A673 (cell line): Measurements from ENCODE around the gene ART1. TPM values are rescaled to one million over a fixed set of nuclear protein-coding genes. Genes with fewer than 3 reads are reported as not detected.
"Not testable (repeated sequence)": the region's sequence is repeated elsewhere in the genome, so short reads cannot be mapped to it uniquely, and the experiment has no call there.

ENCODE experiments used
- BruUV-seq: library from RNA; stranded (reverse); fragments of 400-500 nt; replicated peaks from 2 replicates; lab custom pipeline; 2021; lab: Mats Ljungman, UMichigan
- CTCF ChIA-PET: fragments of 300-600 bp; sonication (Branson Sonifier 250); formaldehyde crosslinking; loops from one replicate; lab custom pipeline; 2022; ENCODE audit warnings: antibody characterized with exemption; lab: Charles Lee
- POLR2A ChIA-PET: fragments of 300-600 bp; sonication (Branson Sonifier 250); formaldehyde crosslinking; loops from one replicate; lab custom pipeline; 2022; ENCODE audit warnings: antibody characterized with exemption; ENCODE audit not compliant: low non-redundant PET; lab: Charles Lee
- DNase-seq: peaks from one replicate; pipeline ENCODE4 v3.0.0-alpha.2; 2015; ENCODE audit warnings: low spot score
- H3K27ac ChIP-seq: fragments of 200-600 bp; sonication (generic); 2 replicates; pipeline ENCODE4 v1.5.1; 2016; ENCODE audit warnings: mixed run types, low read depth, mild to moderate bottlenecking, mixed read lengths, antibody characterized with exemption, low read length; ENCODE audit not compliant: poor library complexity, severe bottlenecking
- H3K27me3 ChIP-seq: fragments of 200-600 bp; sonication (generic); replicated peaks from 2 replicates; pipeline ENCODE4 v1.6.1; 2017; ENCODE audit warnings: mixed run types, low read depth, mild to moderate bottlenecking, mixed read lengths, antibody characterized with exemption, low read length; ENCODE audit not compliant: insufficient read depth, poor library complexity
- H3K36me3 ChIP-seq: fragments of 200-600 bp; sonication (generic); 2 replicates; pipeline ENCODE4 v1.6.1; 2016; ENCODE audit warnings: mixed run types, mild to moderate bottlenecking, mixed read lengths, antibody characterized with exemption, low read length; ENCODE audit not compliant: insufficient read depth, poor library complexity, severe bottlenecking
- H3K4me1 ChIP-seq: fragments of 200-600 bp; sonication (generic); 2 replicates; pipeline ENCODE4 v1.6.1; 2017; ENCODE audit warnings: mixed run types, mild to moderate bottlenecking, mixed read lengths, antibody characterized with exemption, low read length; ENCODE audit not compliant: insufficient read depth, poor library complexity, severe bottlenecking
- H3K4me3 ChIP-seq: fragments of 200-600 bp; sonication (generic); 2 replicates; pipeline ENCODE4 v1.5.1; 2016; ENCODE audit warnings: low read depth, mixed run types, mild to moderate bottlenecking, mixed read lengths, low read length; ENCODE audit not compliant: poor library complexity, severe bottlenecking
- H3K9me3 ChIP-seq: fragments of 200-600 bp; sonication (generic); 2 replicates; pipeline ENCODE4 v1.6.1; 2016; ENCODE audit warnings: mixed run types, low read depth, mild to moderate bottlenecking, mixed read lengths, antibody characterized with exemption, low read length; ENCODE audit not compliant: poor library complexity, severe bottlenecking
- EZH2 ChIP-seq: fragments of 200-600 bp; sonication (generic); IDR thresholded peaks from 2 replicates; pipeline ENCODE4 v1.6.1; 2017; ENCODE audit warnings: borderline replicate concordance, low read depth, mild to moderate bottlenecking, mixed read lengths, antibody characterized with exemption, low read length; ENCODE audit not compliant: poor library complexity, severe bottlenecking
- intact Hi-C: fragments of 100-400 bp; cut with micrococcal nuclease; formaldehyde crosslinking; loops from one replicate; pipeline ENCODE4 v1.10.0; 2022; ENCODE audit not compliant: unreplicated experiment
- total RNA-seq: library from RNA; stranded (reverse); gene quantifications from 2 replicates; pipeline ENCODE4 v1.2.3, GENCODE V29; 2021
- TF ChIP-seq, protein P1 (sequence below): fragments of 300-800, 200-600 bp; sonication (generic); conservative IDR thresholded peaks from 2 replicates; pipeline ENCODE4 v1.5.1; 2017; ENCODE audit warnings: low read depth, mild to moderate bottlenecking, antibody characterized with exemption, low read length, moderate library complexity, mixed read lengths

The ART1 gene
- total RNA-seq, 1 experiment from 2014 or later: not detected

DNA sequence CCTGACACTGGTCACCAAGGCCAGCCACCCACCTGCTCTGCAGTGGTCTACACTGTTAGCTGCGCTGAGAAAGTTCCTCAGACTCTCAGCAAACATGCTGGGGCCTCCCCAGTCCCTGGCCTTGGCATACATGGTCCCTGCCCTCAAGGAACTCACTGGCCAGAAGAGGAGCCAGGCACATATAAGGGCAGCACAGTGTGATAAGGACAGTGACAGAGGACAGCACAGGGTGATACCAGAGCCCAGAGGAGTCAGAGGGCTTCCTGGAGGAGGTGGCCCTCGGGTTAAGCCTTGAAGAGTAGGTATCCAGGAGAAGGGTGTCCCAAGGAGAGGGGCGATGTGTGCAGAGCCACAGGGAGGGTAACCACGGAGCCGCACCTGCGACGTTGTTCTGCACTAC lies 624 bp downstream of the ART1 start:
- TF ChIP-seq, protein P1, sequence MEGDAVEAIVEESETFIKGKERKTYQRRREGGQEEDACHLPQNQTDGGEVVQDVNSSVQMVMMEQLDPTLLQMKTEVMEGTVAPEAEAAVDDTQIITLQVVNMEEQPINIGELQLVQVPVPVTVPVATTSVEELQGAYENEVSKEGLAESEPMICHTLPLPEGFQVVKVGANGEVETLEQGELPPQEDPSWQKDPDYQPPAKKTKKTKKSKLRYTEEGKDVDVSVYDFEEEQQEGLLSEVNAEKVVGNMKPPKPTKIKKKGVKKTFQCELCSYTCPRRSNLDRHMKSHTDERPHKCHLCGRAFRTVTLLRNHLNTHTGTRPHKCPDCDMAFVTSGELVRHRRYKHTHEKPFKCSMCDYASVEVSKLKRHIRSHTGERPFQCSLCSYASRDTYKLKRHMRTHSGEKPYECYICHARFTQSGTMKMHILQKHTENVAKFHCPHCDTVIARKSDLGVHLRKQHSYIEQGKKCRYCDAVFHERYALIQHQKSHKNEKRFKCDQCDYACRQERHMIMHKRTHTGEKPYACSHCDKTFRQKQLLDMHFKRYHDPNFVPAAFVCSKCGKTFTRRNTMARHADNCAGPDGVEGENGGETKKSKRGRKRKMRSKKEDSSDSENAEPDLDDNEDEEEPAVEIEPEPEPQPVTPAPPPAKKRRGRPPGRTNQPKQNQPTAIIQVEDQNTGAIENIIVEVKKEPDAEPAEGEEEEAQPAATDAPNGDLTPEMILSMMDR: no peak
- no peak for TF ChIP-seq EZH2
- Histone ChIP-seq H3K4me1 (no peaks in the 10 kb centered on the region), H3K9me3 (no peaks in the 10 kb centered on the region), H3K27ac (no peak overlapping the region), H3K27me3 (peaks cover 3% of the 10 kb centered on the region), H3K36me3 (no peaks in the 10 kb centered on the region), H3K4me3 (no peak overlapping the region)
- BruUV-seq: no TSS peak
- CTCF ChIA-PET: no interaction called here
- intact Hi-C loops: no loop called here
- POLR2A ChIA-PET: no interaction called here
- no peak for DNase-seq

DNA sequence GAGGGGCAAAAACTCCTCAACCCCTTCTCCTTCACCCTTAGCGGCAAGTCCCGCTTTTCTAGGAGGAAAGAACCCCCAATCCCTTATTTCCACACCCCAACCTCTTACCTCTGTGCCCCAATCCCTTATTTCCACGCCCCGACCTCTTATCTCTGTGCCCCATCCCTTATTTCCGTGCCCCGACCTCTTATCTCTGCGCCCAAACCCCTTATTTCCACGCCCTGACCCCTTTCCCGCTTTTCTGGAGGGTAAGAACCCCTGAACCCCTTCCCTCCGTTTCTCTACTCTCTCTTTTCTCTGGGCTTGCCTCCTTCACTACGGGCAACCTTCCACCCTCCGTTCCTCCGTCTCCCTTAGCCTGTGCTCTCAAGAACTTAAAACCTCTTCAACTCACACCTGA lies 3.9 kb downstream of the ART1 start:
- POLR2A ChIA-PET, H3K4me1 ChIP-seq, intact Hi-C loops, H3K4me3 ChIP-seq, H3K27me3 ChIP-seq, BruUV-seq, H3K36me3 ChIP-seq, CTCF ChIA-PET, H3K9me3 ChIP-seq, H3K27ac ChIP-seq, DNase-seq: not testable (repeated sequence)

DNA sequence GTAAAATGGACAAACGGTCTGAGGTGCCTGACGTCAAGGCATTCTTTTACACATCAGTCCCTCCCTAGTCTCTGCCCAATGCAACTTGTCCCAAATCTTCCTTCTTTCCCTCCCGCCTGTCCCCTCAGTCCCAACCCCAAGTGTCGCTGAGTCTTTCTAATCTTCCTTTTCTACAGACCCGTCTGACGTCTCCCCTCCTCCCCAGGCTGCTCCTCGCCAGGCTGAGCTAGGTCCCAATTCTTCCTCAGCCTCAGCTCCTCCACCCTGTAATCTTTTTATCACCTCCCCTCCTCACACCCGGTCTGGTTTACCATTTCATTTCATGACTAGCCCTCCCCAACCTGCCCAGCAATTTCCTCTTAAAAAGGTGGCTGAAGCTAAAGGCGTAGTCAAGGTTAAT lies 4.4 kb downstream of the ART1 start:
- DNase-seq, BruUV-seq: not testable (repeated sequence)

DNA sequence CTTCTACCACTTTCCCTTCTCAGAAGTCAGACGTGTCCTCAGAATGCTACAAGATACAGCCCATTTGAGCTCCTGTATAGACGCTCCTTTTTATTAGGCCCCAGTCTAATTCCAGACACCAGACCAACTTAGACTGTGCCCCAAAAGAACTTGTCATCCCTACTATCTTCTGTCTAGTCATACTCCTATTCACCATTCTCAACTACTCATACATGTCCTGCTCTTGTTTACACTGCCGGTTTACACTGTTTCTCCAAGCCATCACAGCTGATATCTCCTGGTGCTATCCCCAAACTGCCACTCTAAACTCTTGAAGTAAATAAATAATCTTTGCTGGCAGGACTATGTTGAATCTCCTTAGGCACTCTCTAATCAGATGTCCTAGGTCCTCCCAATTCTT lies 7.6 kb downstream of the ART1 start:
- not testable (repeated sequence) for DNase-seq

More for the DNA sequence above, 4.4 kb downstream of the ART1 start:
- H3K4me1 ChIP-seq, intact Hi-C loops, H3K9me3 ChIP-seq, H3K4me3 ChIP-seq, H3K36me3 ChIP-seq, H3K27me3 ChIP-seq, CTCF ChIA-PET, POLR2A ChIA-PET, H3K27ac ChIP-seq: not testable (repeated sequence)

DNA sequence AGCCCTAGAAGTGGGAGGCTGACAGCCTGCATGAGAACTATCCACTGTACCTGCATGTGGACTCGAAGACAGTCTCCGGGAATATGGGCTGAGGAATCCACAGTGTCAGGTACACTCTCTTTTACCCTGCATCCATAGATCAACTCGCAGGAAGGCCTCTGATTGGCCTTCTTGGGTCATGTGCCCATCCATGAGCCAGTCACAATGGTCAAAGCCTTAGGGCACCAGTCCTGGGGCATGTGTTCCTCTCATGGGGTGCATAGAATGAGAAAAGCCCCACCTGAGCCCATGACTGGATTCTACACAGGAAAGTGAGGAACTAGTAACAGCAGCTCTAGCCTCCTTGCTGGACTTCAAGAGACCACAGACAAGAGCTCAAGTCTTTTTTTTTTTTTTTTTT lies 10.6 kb downstream of the ART1 start:
- H3K4me3 ChIP-seq: no peak overlapping the region
- DNase-seq: no peak
- no peaks in the 10 kb centered on the region for H3K36me3 ChIP-seq
- no TSS peak for BruUV-seq
- no peak overlapping the region for H3K27ac ChIP-seq
- H3K4me1 ChIP-seq: no peaks in the 10 kb centered on the region
- intact Hi-C loops: no loop called here
- ChIA-PET POLR2A (no interaction called here), CTCF (no interaction called here)
- H3K9me3 ChIP-seq: no peaks in the 10 kb centered on the region
- TF ChIP-seq, protein P1: no peak
- no peak for TF ChIP-seq EZH2
- H3K27me3 ChIP-seq: no peaks in the 10 kb centered on the region

More for the DNA sequence above, 7.6 kb downstream of the ART1 start:
- H3K27ac ChIP-seq, H3K27me3 ChIP-seq, H3K36me3 ChIP-seq, BruUV-seq, H3K4me1 ChIP-seq, H3K4me3 ChIP-seq, H3K9me3 ChIP-seq, POLR2A ChIA-PET, CTCF ChIA-PET, intact Hi-C loops: not testable (repeated sequence)

DNA sequence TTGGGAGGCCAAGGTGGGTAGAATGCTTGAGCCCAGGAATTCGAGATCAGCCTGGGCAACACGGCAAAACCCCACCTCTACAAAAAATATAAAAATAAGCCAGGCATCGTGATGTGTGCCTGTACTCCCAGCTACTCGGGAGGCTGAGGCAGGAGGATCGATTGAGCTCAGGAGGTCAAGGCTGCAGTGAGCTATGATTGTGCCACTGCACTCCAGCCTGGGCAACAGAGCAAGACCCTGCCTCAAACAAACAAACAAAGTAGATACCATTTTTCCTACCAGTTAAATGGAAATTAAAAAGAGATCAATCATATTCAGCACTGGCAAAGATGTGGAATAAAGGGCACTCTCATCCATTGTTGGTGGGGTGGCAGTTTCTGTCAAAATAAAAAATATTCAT lies 12.4 kb downstream of the ART1 start:
- CTCF ChIA-PET, H3K36me3 ChIP-seq, H3K4me3 ChIP-seq, H3K27me3 ChIP-seq, H3K27ac ChIP-seq, H3K4me1 ChIP-seq, H3K9me3 ChIP-seq, POLR2A ChIA-PET, DNase-seq, intact Hi-C loops, BruUV-seq: not testable (repeated sequence)
